WTC11 (cell line): ENCODE results near the gene CUTA. TPM values are rescaled to one million over a fixed set of nuclear protein-coding genes. Genes with fewer than 3 reads are reported as not detected.

ENCODE experiments used
- ATAC-seq: fragments of 200-7000 bp; cut with Tn5 transposase; 2 replicates; pipeline ENCODE4 v1.10.0; 2021; ENCODE audit warnings: mild to moderate bottlenecking, moderate library complexity
- CTCF ChIA-PET: fragments of 300-600 bp; sonication (Branson Sonifier 250); formaldehyde crosslinking; loops from one replicate; lab custom pipeline; 2021; ENCODE audit warnings: antibody characterized with exemption; lab: Charles Lee
- POLR2A ChIA-PET: fragments of 350-600 bp; sonication (Branson Sonifier 250); formaldehyde crosslinking; loops from one replicate; lab custom pipeline; 2021; ENCODE audit warnings: antibody characterized with exemption; lab: Charles Lee
- DNase-seq: peaks from one replicate; pipeline ENCODE4 v3.0.0; 2021; ENCODE audit warnings: low spot score
- H3K27ac Mint-ChIP-seq: 2 replicates; pipeline ENCODE4 v1.8.0; 2021; ENCODE audit warnings: mixed read lengths
- H3K27me3 Mint-ChIP-seq: 2 replicates; pipeline ENCODE4 v1.8.0; 2021; ENCODE audit warnings: low read depth, mild to moderate bottlenecking, moderate library complexity, mixed read lengths
- H3K36me3 Mint-ChIP-seq: 2 replicates; pipeline ENCODE4 v1.8.0; 2021; ENCODE audit warnings: mixed read lengths
- H3K4me1 Mint-ChIP-seq: 2 replicates; pipeline ENCODE4 v1.8.0; 2022; ENCODE audit warnings: mixed read lengths
- H3K4me3 Mint-ChIP-seq: 2 replicates; pipeline ENCODE4 v1.8.0; 2021; ENCODE audit warnings: mild to moderate bottlenecking, moderate library complexity, mixed read lengths
- H3K9me3 Mint-ChIP-seq: 2 replicates; pipeline ENCODE4 v1.8.0; 2021; ENCODE audit warnings: mixed read lengths
- ARID4B ChIP-seq: sonication (generic); formaldehyde crosslinking; IDR thresholded peaks from 2 replicates; pipeline ENCODE4 v1.8.0; 2023; ENCODE audit warnings: missing genetic modification reagents, mild to moderate bottlenecking, borderline replicate concordance
- CTCF ChIP-seq: fragments of 200-600 bp; IDR thresholded peaks from 2 replicates; pipeline ENCODE4 v1.8.0; 2022; ENCODE audit warnings: antibody characterized with exemption
- ZNF138 ChIP-seq: sonication (generic); formaldehyde crosslinking; conservative IDR thresholded peaks from 2 replicates; pipeline ENCODE4 v1.8.1; 2022; ENCODE audit warnings: mild to moderate bottlenecking, moderate library complexity, missing genetic modification reagents
- ZNF219 ChIP-seq: sonication (generic); formaldehyde crosslinking; IDR thresholded peaks from 2 replicates; pipeline ENCODE4 v1.8.0; 2023; ENCODE audit warnings: missing genetic modification reagents, mild to moderate bottlenecking, borderline replicate concordance
- ZNF232 ChIP-seq: sonication (generic); formaldehyde crosslinking; IDR thresholded peaks from 2 replicates; pipeline ENCODE4 v1.8.0; 2022; ENCODE audit warnings: mild to moderate bottlenecking, missing genetic modification reagents
- ZNF263 ChIP-seq: sonication (generic); formaldehyde crosslinking; IDR thresholded peaks from 2 replicates; pipeline ENCODE4 v1.8.1; 2022; ENCODE audit warnings: low read depth, mild to moderate bottlenecking, moderate library complexity, missing genetic modification reagents
- ZNF512 ChIP-seq: sonication (generic); formaldehyde crosslinking; IDR thresholded peaks from 2 replicates; pipeline ENCODE4 v1.8.1; 2022; ENCODE audit warnings: missing genetic modification reagents, borderline replicate concordance
- ZNF671 ChIP-seq: fragments of 250-450 bp; sonication (Bioruptor Pico); IDR thresholded peaks from 2 replicates; pipeline ENCODE4 v1.8.0; 2021; ENCODE audit warnings: mild to moderate bottlenecking
- total RNA-seq: library from RNA; stranded (reverse); gene quantifications from 3 replicates; pipeline ENCODE4 v1.2.3, GENCODE V29; 2021

Gene CUTA
- total RNA-seq, 1 experiment from 2014 or later: 247 TPM

- Mint-ChIP-seq H3K4me1 (peaks cover 71% of the 10 kb centered on the region), H3K27ac (peak within 1 kb of the TSS; percentile 100), H3K4me3 (peak within 1 kb of the TSS; percentile 96), H3K27me3 (no peaks in the 10 kb centered on the region; the same call in 1 of the 2 replicates), H3K9me3 (no peaks in the 10 kb centered on the region), H3K36me3 (peaks cover 25% of the 10 kb centered on the region)
- CTCF ChIA-PET: interaction anchor here (0.6 to 2.6 kb wide), 7 partner anchors 10 to 189 kb away, joined by 3 to 30 read pairs (median 4); partner anchors contain the start of genes PFDN6, PHF1 and WDR46
- POLR2A ChIA-PET: interaction anchor here (1.7 kb wide), 1 partner anchor 34 kb away, joined by 5 read pairs; the partner anchor contains the start of gene ZBTB9
- peak; percentile 71 for DNase-seq
- peak; percentile 4 for ATAC-seq
- TF ChIP-seq ZNF263 (CRISPR knock-in tag) (peak; percentile 90), ZNF671 (no peak)
Observed at GRCh38 chr6:33419580-33420490, 1.9 kb upstream of the CUTA start, which contains the start of gene SYNGAP1. Gene SYNGAP1, plus strand, starts transcription at chr6:33420065. Its CDS starts 200 bp downstream, at chr6:33420265.

GRCh38 chr6:33418690-33419291 is 884 bp upstream of the CUTA start:
- no peak for DNase-seq
- ChIA-PET POLR2A (interaction anchor here (0.9 to 1.7 kb wide), 5 partner anchors 8 to 447 kb away, joined by 3 to 8 read pairs (median 5); partner anchors contain the start of genes ZBTB22 and ZBTB9), CTCF (interaction anchor here (0.6 to 2.6 kb wide), 15 partner anchors 7 to 190 kb away, joined by 3 to 30 read pairs (median 5); partner anchors contain the start of genes B3GALT4, PFDN6, PHF1 and RGL2)
- Mint-ChIP-seq H3K9me3 (no peaks in the 10 kb centered on the region), H3K4me1 (peaks cover 67% of the 10 kb centered on the region), H3K27ac (peak overlapping the region; percentile 100), H3K4me3 (peak overlapping the region; percentile 96), H3K27me3 (no peaks in the 10 kb centered on the region; the same call in 1 of the 2 replicates), H3K36me3 (peaks cover 28% of the 10 kb centered on the region)
- ATAC-seq: no peak
- 0 out of 2 replicates have a peak, but pooled peaks have one; percentile 1 for TF ChIP-seq CTCF
- TF ChIP-seq ZNF512: no peak

- TF ChIP-seq ZNF138 (CRISPR knock-in tag) (no peak), ZNF219 (CRISPR knock-in tag) (0 out of 2 replicates have a peak, but pooled peaks have one; percentile 37), ZNF232 (peak; percentile 8; the same call in 1 of the 2 replicates), ARID4B (CRISPR knock-in tag) (0 out of 2 replicates have a peak, but pooled peaks have one; percentile 12)
- TF ChIP-seq, all 79 proteins: peak for 3
- Mint-ChIP-seq H3K4me1 (peaks cover 58% of the 10 kb centered on the region), H3K9me3 (no peaks in the 10 kb centered on the region), H3K4me3 (peak overlapping the region; percentile 96), H3K27me3 (no peaks in the 10 kb centered on the region), H3K27ac (peak overlapping the region; percentile 97), H3K36me3 (peaks cover 32% of the 10 kb centered on the region)
- POLR2A ChIA-PET: interaction anchor here (1.6 kb wide), 1 partner anchor 9 kb away, joined by 6 read pairs; no protein-coding TSS in a partner anchor
- DNase-seq: no peak
- ATAC-seq: no peak
- CTCF ChIA-PET: interaction anchor here (1.2 to 2.6 kb wide), 3 partner anchors 9 to 21 kb away, joined by 6 to 30 read pairs (median 11); no protein-coding TSS in a partner anchor
Observed at GRCh38 chr6:33417128-33417902, 592 bp downstream of the CUTA start.
